ENCODE data around the gene CALML5. TPM values are rescaled to one million over a fixed set of nuclear protein-coding genes. Genes with fewer than 3 reads are reported as not detected.
A peak's percentile ranks its signal among the peaks of the same experiment; 100 is the strongest.

The CALML5 gene
- total RNA-seq, 3 donors from 2014 or later: 31.0 to 31.1 TPM; not detected in 1

DNA sequence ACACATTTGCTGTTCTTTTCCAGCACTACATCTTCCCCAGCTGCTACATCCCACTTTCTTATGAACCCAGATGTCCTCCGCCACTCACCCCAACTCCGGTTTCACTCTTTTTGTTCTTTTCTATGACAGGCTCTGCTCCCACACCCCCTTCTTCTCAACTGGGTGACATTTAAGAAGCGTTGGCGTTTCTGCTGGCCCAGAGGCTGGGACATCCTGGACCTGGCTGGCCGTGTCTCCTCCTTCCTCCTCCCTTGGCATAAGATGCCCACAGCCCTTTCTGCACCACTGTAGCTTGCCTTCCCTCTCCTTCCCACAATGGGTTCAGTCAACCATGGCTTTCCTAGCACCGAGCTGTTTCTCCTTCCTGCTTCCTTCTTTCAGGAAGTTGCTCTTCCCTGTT, 9.4 kb upstream of the CALML5 start:
- H3K27ac ChIP-seq: no peak overlapping the region
- TF ChIP-seq, protein P1, sequence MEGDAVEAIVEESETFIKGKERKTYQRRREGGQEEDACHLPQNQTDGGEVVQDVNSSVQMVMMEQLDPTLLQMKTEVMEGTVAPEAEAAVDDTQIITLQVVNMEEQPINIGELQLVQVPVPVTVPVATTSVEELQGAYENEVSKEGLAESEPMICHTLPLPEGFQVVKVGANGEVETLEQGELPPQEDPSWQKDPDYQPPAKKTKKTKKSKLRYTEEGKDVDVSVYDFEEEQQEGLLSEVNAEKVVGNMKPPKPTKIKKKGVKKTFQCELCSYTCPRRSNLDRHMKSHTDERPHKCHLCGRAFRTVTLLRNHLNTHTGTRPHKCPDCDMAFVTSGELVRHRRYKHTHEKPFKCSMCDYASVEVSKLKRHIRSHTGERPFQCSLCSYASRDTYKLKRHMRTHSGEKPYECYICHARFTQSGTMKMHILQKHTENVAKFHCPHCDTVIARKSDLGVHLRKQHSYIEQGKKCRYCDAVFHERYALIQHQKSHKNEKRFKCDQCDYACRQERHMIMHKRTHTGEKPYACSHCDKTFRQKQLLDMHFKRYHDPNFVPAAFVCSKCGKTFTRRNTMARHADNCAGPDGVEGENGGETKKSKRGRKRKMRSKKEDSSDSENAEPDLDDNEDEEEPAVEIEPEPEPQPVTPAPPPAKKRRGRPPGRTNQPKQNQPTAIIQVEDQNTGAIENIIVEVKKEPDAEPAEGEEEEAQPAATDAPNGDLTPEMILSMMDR (IDR thresholded peaks at IDR 0.05): no peak
- TF ChIP-seq POLR2AphosphoS5 (IDR thresholded peaks at IDR 0.05) (no peak), POLR2A (IDR thresholded peaks at IDR 0.05) (no peak)
- H3K4me1 ChIP-seq: peaks cover 3 to 5% of the 10 kb centered on the region in 2 donors
- H3K27me3 ChIP-seq: no peaks in the 10 kb centered on the region
- H3K4me3 ChIP-seq: no peak overlapping the region
- no peaks in the 10 kb centered on the region for H3K9me3 ChIP-seq
- intact Hi-C loops (cut with DNase I; ENCODE audit: low total_unique reads): no loop called here
- no peak for DNase-seq (ENCODE audit: low spot score in 2 of 2)
- no peaks in the 10 kb centered on the region for H3K36me3 ChIP-seq

DNA sequence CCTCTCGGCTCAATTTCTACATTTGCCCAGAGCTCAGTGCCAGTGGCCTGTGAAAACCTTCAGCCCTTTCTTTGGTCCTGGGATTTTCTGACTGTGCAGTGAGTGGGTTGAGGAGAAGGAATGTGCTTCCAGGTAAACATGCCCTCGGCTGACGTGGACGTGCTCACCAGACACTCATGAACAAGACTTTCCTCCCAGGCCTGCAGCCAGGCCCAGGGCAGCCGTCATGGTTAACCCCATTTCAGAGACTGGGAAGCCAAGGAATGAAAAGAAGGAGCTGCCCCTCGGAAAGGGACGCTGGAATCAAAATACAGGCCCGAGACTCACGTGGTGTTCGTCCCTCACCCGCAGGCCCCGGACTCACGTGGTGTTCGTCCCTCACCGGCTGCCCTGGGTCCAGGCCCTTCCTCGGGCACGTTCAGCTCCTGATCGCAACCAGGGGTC, 8.8 kb upstream of the CALML5 start:
- no peaks in the 10 kb centered on the region for H3K9me3 ChIP-seq
- TF ChIP-seq POLR2AphosphoS5 (IDR thresholded peaks at IDR 0.05): no peak
- no peak for TF ChIP-seq POLR2A (IDR thresholded peaks at IDR 0.05)
- TF ChIP-seq, protein P1 (IDR thresholded peaks at IDR 0.05): no peak
- no peaks in the 10 kb centered on the region for H3K27me3 ChIP-seq
- H3K4me3 ChIP-seq: no peak overlapping the region
- intact Hi-C loops (cut with DNase I; ENCODE audit: low total_unique reads): no loop called here
- H3K4me1 ChIP-seq: peaks cover 3% of the 10 kb centered on the region in 2 donors
- no peak overlapping the region for H3K27ac ChIP-seq
- DNase-seq (ENCODE audit: low spot score in 2 of 2): no peak
- H3K36me3 ChIP-seq: no peaks in the 10 kb centered on the region

DNA sequence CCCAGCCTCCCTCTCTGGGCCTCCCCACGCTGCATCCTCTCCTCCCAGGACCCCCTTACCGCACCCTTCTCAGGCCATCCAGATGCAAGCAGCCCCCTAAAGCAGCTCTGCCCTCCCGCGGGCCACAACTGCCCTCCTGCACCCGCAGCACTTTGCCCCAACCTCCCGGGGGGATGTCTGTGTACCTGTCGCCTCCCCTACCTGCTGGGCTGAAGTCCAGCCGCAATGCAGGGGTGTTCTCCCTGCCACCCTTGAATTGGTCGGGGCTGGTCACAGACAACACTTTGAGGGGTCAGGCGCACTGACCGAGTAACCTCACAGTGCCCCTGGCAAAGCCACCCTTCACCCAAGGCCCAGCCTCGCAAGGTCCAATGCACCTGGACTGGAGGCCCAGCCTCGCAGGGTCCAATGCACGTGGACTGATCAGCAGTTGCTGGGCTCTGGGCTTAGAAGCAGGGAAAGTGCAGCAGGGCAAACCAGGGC, 8.3 kb upstream of the CALML5 start:
- Histone ChIP-seq H3K4me1 (peaks cover 3 to 6% of the 10 kb centered on the region in 2 donors), H3K36me3 (no peaks in the 10 kb centered on the region), H3K9me3 (no peaks in the 10 kb centered on the region), H3K27me3 (no peaks in the 10 kb centered on the region), H3K27ac (peak overlapping the region in 1 of 2 donors; percentile 33), H3K4me3 (no peak overlapping the region)
- intact Hi-C loops (cut with DNase I; ENCODE audit: low total_unique reads): no loop called here
- DNase-seq (ENCODE audit: low spot score in 2 of 2): no peak
- TF ChIP-seq, protein P1 (IDR thresholded peaks at IDR 0.05): no peak
- TF ChIP-seq POLR2A (IDR thresholded peaks at IDR 0.05): no peak
- no peak for TF ChIP-seq POLR2AphosphoS5 (IDR thresholded peaks at IDR 0.05)

- Histone ChIP-seq H3K9me3 (no peaks in the 10 kb centered on the region), H3K4me3 (no peak overlapping the region), H3K4me1 (peaks cover 3 to 13% of the 10 kb centered on the region in 2 donors), H3K36me3 (no peaks in the 10 kb centered on the region), H3K27me3 (no peaks in the 10 kb centered on the region), H3K27ac (peak overlapping the region in 1 of 2 donors; percentile 50)
- DNase-seq (ENCODE audit: low spot score in 2 of 2): peak in 1 of 2 donors; percentile 48
- intact Hi-C loops (cut with DNase I; ENCODE audit: low total_unique reads): no loop called here
- TF ChIP-seq, protein P1 (IDR thresholded peaks at IDR 0.05): no peak
- no peak for TF ChIP-seq POLR2AphosphoS5 (IDR thresholded peaks at IDR 0.05)
- TF ChIP-seq POLR2A (IDR thresholded peaks at IDR 0.05): no peak
These were observed 7.6 kb upstream of the CALML5 start for GRCh38 chr10:5506751-5507648.

DNA sequence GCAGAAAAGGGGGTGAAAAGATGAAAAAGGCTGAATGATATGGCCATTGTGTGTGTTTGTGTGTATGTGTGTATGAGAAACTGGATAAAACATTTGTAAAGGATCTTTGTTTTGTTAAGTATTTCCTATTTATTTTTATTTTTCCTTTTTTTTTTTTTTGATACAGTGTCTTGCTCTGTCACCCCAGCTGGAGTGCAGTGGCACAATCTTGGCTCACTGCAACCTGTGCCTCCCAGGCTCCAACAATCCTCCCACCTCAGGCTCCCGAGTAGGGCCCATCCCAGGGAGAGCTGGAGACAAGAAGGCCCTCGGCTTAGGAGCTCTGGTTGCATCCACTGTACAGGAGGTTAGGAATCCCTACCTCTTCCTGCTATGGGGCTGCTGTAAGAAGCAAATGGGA, 6.9 kb upstream of the CALML5 start:
- Histone ChIP-seq H3K27ac (peak overlapping the region in 1 of 2 donors; percentile 50), H3K9me3 (no peaks in the 10 kb centered on the region), H3K27me3 (no peaks in the 10 kb centered on the region), H3K4me1 (peaks cover 3 to 15% of the 10 kb centered on the region in 2 donors), H3K36me3 (no peaks in the 10 kb centered on the region), H3K4me3 (no peak overlapping the region)
- DNase-seq (ENCODE audit: low spot score in 2 of 2): peak in 1 of 2 donors; percentile 33
- intact Hi-C loops (cut with DNase I; ENCODE audit: low total_unique reads): no loop called here
- no peak for TF ChIP-seq POLR2AphosphoS5 (IDR thresholded peaks at IDR 0.05)
- TF ChIP-seq, protein P1 (IDR thresholded peaks at IDR 0.05): no peak
- no peak for TF ChIP-seq POLR2A (IDR thresholded peaks at IDR 0.05)

Data from breast epithelium (tissue), 4 donors.